ENCODE measurements around the gene BCAM. TPM values are rescaled to one million over a fixed set of nuclear protein-coding genes. Genes with fewer than 3 reads are reported as not detected.
A peak's percentile ranks its signal among the peaks of the same experiment; 100 is the strongest.
"Not testable (repeated sequence)": the region's sequence is repeated elsewhere in the genome, so short reads cannot be mapped to it uniquely, and the experiment has no call there.

The BCAM gene
- total RNA-seq, 1 donor from 2014 or later: 86.2 TPM

DNA sequence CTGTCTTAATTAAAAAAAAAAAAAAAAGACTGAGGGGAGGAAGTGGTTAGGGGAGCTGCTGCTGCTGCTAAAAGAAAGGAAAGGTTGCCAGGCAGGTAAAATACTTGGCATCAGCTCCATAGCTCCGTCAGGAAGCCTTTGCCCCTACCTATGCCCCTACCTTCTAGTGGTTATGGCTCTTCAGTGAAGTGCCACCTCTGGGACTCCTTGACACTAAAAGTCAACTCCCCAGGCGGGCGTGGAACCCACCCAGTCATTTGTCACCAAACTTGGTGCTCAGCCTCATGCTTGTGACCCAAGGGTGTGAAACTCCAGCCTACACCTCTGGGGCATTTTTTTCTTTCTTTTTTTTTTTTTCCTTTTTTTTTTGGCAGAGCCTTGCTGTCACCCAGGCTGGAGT, 32.3 kb downstream of the BCAM start:
- intact Hi-C loops (cut with DNase I): loop anchor here (5.0 kb wide), 1 partner anchor 39 kb away; no protein-coding TSS in a partner anchor
- ATAC-seq (ENCODE audit: poor library complexity) (no peak), DNase-seq (no peak)

DNA sequence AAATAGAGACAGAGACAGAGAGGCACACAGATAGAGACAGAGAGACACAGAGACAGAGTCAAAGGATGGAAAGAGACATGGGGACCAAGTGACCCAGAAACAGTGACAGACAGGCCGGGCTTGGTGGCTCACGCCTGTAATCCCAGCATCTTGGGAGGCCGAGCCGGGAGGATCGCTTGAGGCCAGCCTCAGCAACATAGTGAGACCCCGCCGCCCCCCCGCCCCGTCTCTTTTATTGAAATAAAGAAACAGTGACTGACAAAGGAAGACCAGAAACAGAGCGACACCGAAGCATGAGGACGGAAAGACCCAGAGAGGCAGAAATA, 36.3 kb downstream of the BCAM start:
- intact Hi-C loops (cut with DNase I): no loop called here
- DNase-seq (peak; percentile 56), ATAC-seq (ENCODE audit: poor library complexity) (no peak)

DNA sequence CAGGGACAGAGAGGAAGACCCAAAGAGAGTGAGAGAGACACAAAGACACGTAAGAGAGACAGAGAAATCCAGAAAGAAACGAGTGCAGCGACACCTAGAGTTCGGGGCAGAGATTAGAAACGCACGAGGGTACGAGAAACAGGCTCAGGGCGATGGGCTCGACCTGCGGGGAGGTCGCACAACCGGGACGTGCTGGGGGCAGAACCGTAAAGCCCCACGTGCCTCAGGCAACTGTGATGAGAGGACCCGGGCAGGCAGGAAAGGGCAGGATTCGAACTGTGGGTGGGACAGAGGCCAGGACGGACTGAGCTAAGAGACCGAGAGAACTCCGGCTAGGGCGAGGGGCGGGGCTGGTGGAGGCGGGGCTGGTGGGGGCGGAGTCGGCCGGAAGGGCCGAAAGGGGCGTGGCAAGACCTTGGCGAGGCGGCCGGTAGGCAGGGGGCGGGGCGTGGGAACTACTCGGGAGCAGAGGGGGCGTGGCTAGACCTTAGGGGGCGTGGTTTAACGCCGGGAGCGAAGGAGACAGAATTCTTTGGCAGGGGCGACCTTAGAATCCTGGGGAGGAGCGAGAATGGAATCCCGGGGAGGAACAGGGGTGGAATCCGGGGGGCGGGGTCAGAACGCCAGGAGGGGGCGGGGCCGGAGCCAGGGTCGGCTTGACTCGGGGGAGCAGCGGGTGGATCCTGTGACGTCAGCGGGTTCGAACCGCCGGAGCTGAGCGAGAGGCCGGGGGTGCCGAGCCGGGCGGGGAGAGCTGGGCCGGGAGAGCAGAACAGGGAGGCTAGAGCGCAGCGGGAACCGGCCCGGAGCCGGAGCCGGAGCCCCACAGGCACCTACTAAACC, 36.9 kb downstream of the BCAM start, which contains the start of gene NECTIN2:
Gene NECTIN2 (plus strand): TSS at position 686 of the 843 bp plus-strand sequence. CDS start 229 bp downstream, outside the sequence.
- intact Hi-C loops (cut with DNase I): no loop called here
- DNase-seq (peak; percentile 100), ATAC-seq (ENCODE audit: poor library complexity) (peak; percentile 87)

GRCh38 chr19:44846455-44847143, 37.7 kb downstream of the BCAM start:
- ATAC-seq (ENCODE audit: poor library complexity): no peak
- intact Hi-C loops (cut with DNase I): no loop called here
- no peak for DNase-seq

DNA sequence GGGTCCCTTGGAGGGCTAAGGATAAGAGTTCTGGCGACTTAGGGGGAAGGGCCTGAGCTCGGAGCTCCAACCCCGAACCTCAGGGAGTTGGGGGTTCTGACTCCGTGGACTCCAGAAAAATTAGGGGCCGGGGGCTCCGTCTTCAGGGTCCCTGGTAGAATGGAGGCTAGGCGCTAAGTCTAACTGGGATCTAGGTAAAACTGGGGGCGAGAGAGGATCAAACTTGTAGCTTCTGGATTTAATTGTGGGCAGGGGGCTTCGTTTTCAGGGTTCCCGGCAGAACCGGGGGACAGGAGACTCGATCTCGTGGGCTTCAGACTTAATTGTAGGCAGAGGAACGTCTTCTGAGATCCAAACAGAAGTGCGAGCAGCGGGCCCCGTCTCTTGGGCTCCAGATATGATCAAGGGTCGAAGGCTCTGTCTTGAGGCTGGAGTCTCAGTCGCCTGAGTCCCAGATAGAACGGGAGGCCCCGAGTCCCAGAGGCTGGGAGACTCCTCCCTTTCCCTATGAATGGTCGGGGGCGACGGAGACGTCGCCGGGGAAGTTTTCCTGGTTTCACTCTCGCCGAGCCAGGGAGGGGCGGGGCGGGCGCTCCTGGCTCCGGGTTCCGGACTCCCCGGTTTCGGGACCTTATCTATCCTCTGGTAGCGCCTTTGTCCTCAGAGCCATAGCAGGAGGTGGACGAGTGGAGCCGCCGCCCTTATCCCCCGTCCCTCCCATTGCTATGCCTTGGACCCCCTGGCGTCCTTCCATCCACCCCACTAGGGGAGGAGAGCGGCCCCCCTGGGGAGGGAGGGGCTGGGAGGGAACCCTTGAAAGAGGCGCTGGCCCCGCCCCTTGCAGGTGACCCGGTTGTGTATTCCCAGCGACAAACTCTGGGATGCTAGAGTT, 38.5 kb downstream of the BCAM start:
- ATAC-seq (ENCODE audit: poor library complexity): peak; percentile 0
- intact Hi-C loops (cut with DNase I): no loop called here
- DNase-seq: peak; percentile 81

GRCh38 chr19:44848036-44848811, 39.3 kb downstream of the BCAM start:
- intact Hi-C loops (cut with DNase I): no loop called here
- no peak for ATAC-seq (ENCODE audit: poor library complexity)
- DNase-seq: no peak

DNA sequence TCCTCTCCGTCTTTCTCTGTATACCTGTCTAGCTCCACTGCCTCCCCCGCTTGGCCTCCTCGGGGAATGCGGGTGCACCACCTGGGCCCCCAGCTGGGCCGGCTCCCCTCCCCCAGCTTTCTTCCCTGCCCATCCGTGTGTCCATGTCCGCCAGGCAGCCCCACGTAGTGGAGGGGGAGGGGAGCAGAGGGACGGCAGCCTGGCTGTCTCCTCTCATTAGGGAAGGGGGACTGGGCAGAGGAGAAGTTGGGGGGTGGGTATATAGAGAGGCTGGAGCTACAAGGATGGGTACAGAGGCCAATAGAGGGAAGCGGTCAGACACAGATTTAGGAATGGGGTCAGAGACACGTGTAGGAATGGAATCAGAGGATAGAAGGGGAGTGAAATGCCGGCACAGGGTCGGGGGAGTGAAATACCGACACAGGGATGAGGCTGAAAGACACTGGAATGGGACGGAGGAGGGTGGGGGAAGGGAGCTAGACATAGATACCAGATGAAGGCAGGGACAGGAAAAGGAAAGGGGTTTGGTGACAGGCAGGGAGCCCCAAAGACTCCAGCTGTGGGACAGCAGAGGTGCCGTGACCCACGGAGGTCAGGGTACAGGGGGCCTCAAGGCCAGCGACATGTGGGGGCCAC, 40.0 kb downstream of the BCAM start:
- peak; percentile 50 for DNase-seq
- intact Hi-C loops (cut with DNase I): no loop called here

GRCh38 chr19:44850641-44851109, 41.8 kb downstream of the BCAM start:
- DNase-seq: no peak
- intact Hi-C loops (cut with DNase I): no loop called here
- ATAC-seq (ENCODE audit: poor library complexity): no peak

More for the DNA sequence above, 40.0 kb downstream of the BCAM start:
- no peak for ATAC-seq (ENCODE audit: poor library complexity)

GRCh38 chr19:44851427-44851826, 42.5 kb downstream of the BCAM start:
- no peak for DNase-seq
- no peak for ATAC-seq (ENCODE audit: poor library complexity)
- intact Hi-C loops (cut with DNase I): no loop called here

- intact Hi-C loops (cut with DNase I): no loop called here
- ATAC-seq (ENCODE audit: poor library complexity): no peak
- DNase-seq: no peak
Observed at GRCh38 chr19:44855606-44856005, 46.7 kb downstream of the BCAM start.

DNA sequence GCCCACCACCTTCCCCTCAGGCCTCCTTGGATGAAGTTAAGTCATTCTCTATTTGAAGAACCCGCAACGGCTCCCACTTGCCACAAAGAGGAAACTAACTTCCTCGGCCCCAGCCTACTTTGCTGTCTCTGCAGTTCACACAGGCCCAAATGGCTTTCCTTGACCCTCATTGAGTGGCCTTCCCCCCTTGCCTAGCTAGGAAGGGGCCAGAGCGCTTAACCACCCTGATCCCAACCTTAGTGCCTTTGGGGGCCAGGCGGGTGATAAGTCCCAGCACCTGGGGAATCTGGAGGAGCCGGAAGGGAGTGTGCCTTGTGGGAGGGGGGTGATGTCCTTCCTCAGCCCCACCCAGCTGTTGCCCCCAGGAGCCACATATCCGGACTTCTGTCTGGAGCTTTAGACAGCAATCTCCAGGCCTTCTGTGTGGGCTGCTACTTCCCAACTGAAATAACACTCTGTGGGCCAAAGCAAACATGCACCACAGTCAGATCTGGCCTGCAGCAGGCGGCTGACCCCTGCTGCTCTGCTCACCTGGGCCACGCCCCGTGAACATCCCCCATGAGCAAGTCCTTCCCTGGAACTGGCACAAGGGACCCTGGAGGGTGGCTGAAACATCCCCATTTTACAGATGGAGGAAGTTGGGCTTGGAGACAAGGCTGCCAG, 47.6 kb downstream of the BCAM start:
- DNase-seq: no peak
- ATAC-seq (ENCODE audit: poor library complexity): peak; percentile 36
- intact Hi-C loops (cut with DNase I): no loop called here

DNA sequence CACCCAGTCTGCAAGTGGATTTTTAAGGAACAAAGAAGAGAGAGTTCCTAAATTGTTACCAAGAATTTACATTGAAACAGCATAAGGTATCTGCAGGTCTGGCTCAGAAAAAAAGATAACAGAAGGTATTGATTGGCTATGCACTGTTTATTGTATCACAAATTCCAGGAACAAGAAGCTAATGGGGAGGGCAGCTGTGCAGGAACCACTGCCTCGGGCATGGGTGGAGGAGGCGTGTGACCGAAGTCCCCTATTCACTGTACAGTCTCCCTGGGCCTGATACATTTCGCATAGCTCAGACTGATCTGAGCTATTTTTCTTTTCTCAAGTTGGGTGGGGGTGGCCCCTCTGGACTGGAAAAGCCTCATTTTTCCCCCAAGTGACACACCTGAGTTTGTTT, 48.9 kb downstream of the BCAM start:
- intact Hi-C loops (cut with DNase I): no loop called here
- DNase-seq (no peak), ATAC-seq (ENCODE audit: poor library complexity) (no peak)

DNA sequence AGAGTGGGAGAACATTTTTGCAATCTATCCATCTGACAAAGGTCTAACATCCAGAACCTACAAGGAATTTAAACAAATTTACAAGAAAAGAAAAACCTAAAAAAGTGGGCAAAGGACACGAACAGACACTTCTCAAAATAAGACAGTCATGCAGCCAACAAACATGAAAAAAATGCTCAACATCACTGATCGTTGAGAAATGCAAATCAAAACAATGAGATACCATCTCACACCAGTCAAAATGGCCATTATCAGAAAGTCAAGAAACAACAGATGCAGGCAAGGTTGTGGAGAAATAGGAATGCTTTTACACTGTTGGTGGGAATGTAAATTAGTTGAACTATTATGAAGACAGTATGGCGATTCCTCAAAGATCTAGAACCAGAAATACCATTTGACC, 52.7 kb downstream of the BCAM start:
- DNase-seq; intact Hi-C loops (cut with DNase I); ATAC-seq (ENCODE audit: poor library complexity): not testable (repeated sequence)

DNA sequence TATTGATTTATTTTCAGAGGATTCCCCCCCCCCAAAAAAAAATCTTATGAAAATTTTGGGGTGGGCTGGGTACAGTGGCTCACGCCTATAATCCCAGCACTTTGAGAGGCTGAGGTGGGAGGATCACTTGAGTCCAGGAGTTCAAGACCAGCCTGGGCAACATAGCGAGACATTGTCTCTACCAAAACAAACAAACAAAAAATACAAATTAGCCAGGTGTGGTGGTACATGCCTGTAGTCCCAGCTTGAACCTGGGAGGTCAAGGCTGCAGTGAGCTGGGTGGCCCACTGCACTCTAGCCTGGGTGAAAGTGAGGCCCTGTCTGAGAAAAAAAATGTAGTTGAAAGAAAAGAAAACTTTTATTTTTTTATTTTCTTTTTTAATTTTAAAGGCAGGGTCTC, 55.1 kb downstream of the BCAM start:
- no peak for DNase-seq
- intact Hi-C loops (cut with DNase I): no loop called here
- no peak for ATAC-seq (ENCODE audit: poor library complexity)

GRCh38 chr19:44865196-44865767, 56.4 kb downstream of the BCAM start:
- no peak for DNase-seq
- intact Hi-C loops (cut with DNase I): no loop called here

GRCh38 chr19:44866664-44867063, 57.8 kb downstream of the BCAM start:
- ATAC-seq (ENCODE audit: poor library complexity) (no peak), DNase-seq (no peak)
- intact Hi-C loops (cut with DNase I): no loop called here

More at GRCh38 chr19:44865196-44865767, 56.4 kb downstream of the BCAM start:
- ATAC-seq (ENCODE audit: poor library complexity): no peak

- no peak for DNase-seq
Observed at GRCh38 chr19:44867578-44867977, 58.7 kb downstream of the BCAM start.

More at GRCh38 chr19:44867578-44867977, 58.7 kb downstream of the BCAM start:
- intact Hi-C loops (cut with DNase I): no loop called here
- no peak for ATAC-seq (ENCODE audit: poor library complexity)

Measured in Right ventricle myocardium superior (tissue), 1 donor.